RWPE2 (cell line): Measurements from ENCODE around the gene COL23A1.

Experiments used
- ATAC-seq: fragments of 200-7000 bp; cut with Tn5 transposase; 3 replicates; pipeline ENCODE4 v1.9.1; 2021; ENCODE audit warnings: low read depth
- DNase-seq: peaks from one replicate; pipeline ENCODE4 v3.0.0-alpha.2; 2020; ENCODE audit warnings: low spot score
- H3K27ac ChIP-seq: fragments of 450-650 bp; 2 replicates; pipeline ENCODE4 v1.5.1; 2017; ENCODE audit warnings: mild to moderate bottlenecking; ENCODE audit not compliant: poor library complexity, severe bottlenecking
- H3K27me3 ChIP-seq: fragments of 250-450 bp; sonication (Bioruptor Pico); 2 replicates; pipeline ENCODE4 v1.5.1; 2021; ENCODE audit warnings: mild to moderate bottlenecking, moderate library complexity; ENCODE audit not compliant: insufficient read depth, poor library complexity, severe bottlenecking
- H3K36me3 ChIP-seq: fragments of 250-450 bp; sonication (Bioruptor Pico); 2 replicates; pipeline ENCODE4 v1.5.1; 2020; ENCODE audit warnings: low read depth, mild to moderate bottlenecking, moderate library complexity
- H3K4me1 ChIP-seq: fragments of 250-450 bp; sonication (Bioruptor Pico); 2 replicates; pipeline ENCODE4 v1.5.1; 2021; ENCODE audit warnings: mild to moderate bottlenecking, moderate library complexity; ENCODE audit not compliant: insufficient read depth, poor library complexity, severe bottlenecking
- H3K4me3 ChIP-seq: fragments of 250-450 bp; sonication (Bioruptor Pico); 2 replicates; pipeline ENCODE4 v1.5.1; 2021; ENCODE audit warnings: mild to moderate bottlenecking, moderate library complexity; ENCODE audit not compliant: severe bottlenecking
- H3K9me3 ChIP-seq: fragments of 250-450 bp; sonication (Bioruptor Pico); 2 replicates; pipeline ENCODE4 v1.5.1; 2021; ENCODE audit warnings: mild to moderate bottlenecking, moderate library complexity; ENCODE audit not compliant: severe bottlenecking
- TF ChIP-seq, protein P1 (sequence below): fragments of 450-650 bp; IDR thresholded peaks from one replicate; pipeline ENCODE4 v1.5.1; 2017; ENCODE audit warnings: mild to moderate bottlenecking, moderate library complexity; ENCODE audit not compliant: poor library complexity, severe bottlenecking

The COL23A1 gene

DNA sequence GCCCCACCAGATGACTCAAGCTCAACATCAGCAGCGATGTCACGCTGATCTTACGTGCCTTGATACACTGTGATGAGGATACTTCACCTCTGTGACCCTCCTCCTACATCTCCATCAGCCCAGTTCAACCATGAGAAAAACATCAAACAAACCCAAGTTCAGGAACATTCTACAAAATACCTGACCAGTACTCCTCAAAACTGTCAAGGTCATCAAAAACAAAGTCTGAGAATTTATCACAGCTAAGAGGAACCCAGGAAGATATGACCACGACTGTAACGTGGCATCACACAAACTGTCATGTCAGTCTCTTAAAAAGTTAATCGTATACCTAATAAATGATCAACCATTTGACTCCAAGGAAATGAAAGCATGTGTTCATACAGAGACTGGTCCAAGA, 90.8 kb downstream of the COL23A1 start:
- ATAC-seq (no peak), DNase-seq (no peak)
- Histone ChIP-seq H3K27ac (no peak overlapping the region), H3K27me3 (no peaks in the 10 kb centered on the region), H3K9me3 (no peaks in the 10 kb centered on the region), H3K4me3 (no peak overlapping the region), H3K4me1 (no peaks in the 10 kb centered on the region), H3K36me3 (no peaks in the 10 kb centered on the region)
- TF ChIP-seq, protein P1, sequence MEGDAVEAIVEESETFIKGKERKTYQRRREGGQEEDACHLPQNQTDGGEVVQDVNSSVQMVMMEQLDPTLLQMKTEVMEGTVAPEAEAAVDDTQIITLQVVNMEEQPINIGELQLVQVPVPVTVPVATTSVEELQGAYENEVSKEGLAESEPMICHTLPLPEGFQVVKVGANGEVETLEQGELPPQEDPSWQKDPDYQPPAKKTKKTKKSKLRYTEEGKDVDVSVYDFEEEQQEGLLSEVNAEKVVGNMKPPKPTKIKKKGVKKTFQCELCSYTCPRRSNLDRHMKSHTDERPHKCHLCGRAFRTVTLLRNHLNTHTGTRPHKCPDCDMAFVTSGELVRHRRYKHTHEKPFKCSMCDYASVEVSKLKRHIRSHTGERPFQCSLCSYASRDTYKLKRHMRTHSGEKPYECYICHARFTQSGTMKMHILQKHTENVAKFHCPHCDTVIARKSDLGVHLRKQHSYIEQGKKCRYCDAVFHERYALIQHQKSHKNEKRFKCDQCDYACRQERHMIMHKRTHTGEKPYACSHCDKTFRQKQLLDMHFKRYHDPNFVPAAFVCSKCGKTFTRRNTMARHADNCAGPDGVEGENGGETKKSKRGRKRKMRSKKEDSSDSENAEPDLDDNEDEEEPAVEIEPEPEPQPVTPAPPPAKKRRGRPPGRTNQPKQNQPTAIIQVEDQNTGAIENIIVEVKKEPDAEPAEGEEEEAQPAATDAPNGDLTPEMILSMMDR: no peak

DNA sequence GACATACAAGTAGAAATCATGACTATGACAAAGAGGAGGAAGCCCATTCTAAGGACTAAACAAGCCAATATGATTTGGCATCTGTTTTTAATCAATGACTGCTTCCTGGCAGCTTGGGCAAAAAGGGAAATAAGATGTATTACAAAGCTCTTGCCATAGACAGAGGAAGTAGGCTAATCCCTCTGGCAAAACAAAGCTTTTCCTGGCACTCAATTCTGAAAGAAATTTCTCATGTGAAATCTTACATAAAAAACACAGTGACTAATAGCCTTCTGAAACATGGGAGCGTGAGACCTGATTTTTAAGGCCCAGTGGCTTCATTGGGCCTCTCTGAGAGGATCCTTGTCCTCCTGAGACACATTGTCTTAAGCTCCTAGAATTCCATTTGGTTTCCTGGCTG, 93.6 kb downstream of the COL23A1 start:
- H3K4me3 ChIP-seq: no peak overlapping the region
- no peaks in the 10 kb centered on the region for H3K27me3 ChIP-seq
- H3K27ac ChIP-seq: no peak overlapping the region
- DNase-seq (no peak), ATAC-seq (no peak)
- TF ChIP-seq, protein P1: no peak
- H3K4me1 ChIP-seq: no peaks in the 10 kb centered on the region
- no peaks in the 10 kb centered on the region for H3K36me3 ChIP-seq
- H3K9me3 ChIP-seq: no peaks in the 10 kb centered on the region

DNA sequence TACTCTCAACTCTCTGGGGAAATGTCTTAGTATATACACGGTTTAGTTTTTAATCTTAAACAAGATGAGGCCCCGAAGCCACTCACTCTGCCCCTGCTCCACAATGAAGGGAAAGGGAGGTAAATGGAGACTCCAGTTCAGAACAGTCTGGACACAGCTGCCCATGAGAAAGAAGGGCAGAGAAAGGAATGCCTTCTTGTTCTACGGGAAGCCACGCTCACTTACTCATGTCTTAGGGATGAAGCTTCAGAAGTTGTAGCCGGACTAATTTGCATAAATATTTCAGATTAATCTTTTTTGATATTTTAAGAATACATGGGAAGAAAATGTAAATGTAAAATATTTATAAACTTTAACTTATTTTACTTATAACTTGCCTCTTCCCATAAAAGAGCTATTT, 94.0 kb downstream of the COL23A1 start:
- DNase-seq (no peak), ATAC-seq (no peak)
- H3K4me1 ChIP-seq: no peaks in the 10 kb centered on the region
- TF ChIP-seq, protein P1: no peak
- H3K27ac ChIP-seq: no peak overlapping the region
- H3K27me3 ChIP-seq: no peaks in the 10 kb centered on the region
- no peaks in the 10 kb centered on the region for H3K9me3 ChIP-seq
- H3K4me3 ChIP-seq: no peak overlapping the region
- H3K36me3 ChIP-seq: no peaks in the 10 kb centered on the region

DNA sequence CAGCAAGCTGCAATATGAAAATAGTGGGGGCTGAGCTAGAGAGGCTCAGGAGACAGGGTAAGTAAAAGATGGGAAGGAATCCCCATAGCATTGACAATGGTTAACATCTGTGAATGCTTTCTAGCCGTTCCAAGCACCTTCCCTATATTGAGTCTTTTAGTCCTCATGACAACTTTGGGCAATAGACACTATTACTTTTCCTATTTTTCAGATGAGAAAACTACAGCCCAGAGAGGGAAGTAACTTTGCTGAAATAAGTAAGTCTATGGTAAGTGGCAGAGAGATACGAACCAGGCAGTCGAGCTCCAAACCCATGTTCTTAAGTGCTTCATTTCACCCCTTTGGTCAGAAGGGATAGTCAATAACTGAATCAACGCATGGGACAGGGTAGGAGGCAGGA, 94.5 kb downstream of the COL23A1 start:
- no peaks in the 10 kb centered on the region for H3K36me3 ChIP-seq
- no peaks in the 10 kb centered on the region for H3K9me3 ChIP-seq
- DNase-seq: no peak
- no peaks in the 10 kb centered on the region for H3K4me1 ChIP-seq
- no peak for ATAC-seq
- H3K4me3 ChIP-seq: no peak overlapping the region
- TF ChIP-seq, protein P1: no peak
- H3K27ac ChIP-seq: no peak overlapping the region
- H3K27me3 ChIP-seq: no peaks in the 10 kb centered on the region

DNA sequence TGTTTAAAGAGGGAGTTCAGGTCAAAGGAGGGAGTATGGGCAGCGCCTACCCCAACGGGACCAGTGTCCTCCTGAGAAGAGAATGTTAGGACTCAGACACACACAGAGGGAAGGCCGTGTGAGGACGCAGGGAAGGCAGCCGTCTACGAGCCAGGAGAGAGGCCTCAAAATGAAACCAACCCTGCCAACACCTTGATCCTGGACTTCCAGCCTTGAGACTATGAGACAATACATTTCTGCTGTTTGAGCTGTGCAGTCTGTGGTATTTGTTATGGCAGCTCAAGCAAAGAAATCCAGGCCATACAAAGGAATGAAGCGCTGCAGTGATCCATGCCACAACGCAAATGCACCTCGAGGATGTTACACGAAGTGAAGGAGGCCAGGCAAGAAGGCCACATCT, 97.9 kb downstream of the COL23A1 start:
- ATAC-seq: no peak
- no peaks in the 10 kb centered on the region for H3K36me3 ChIP-seq
- H3K27me3 ChIP-seq: peaks cover 4% of the 10 kb centered on the region
- no peak for DNase-seq
- H3K9me3 ChIP-seq: no peaks in the 10 kb centered on the region
- no peak overlapping the region for H3K27ac ChIP-seq
- TF ChIP-seq, protein P1: no peak
- H3K4me1 ChIP-seq: no peaks in the 10 kb centered on the region
- no peak overlapping the region for H3K4me3 ChIP-seq
